ENCODE results near the gene ARRB1. TPM values are rescaled to one million over a fixed set of nuclear protein-coding genes. Genes with fewer than 3 reads are reported as not detected.
"Not testable (repeated sequence)": the region's sequence is repeated elsewhere in the genome, so short reads cannot be mapped to it uniquely, and the experiment has no call there.

The ARRB1 gene
- total and polyA plus RNA-seq, 10 of the 15 experiments (the other 5 are each of a cell fraction or from before 2014, with no cell fraction given): 0.39 to 12.9 (median 1.7) TPM

GRCh38 chr11:75365711-75366181 lies 14.3 kb upstream of the ARRB1 start (continued):
- no peak for TF ChIP-seq HSF1 (IDR thresholded peaks at IDR 0.05; ENCODE audit: low read depth, low read length)

- ChIA-PET SMC1A (ENCODE audit: uncharacterized antibody, unreplicated experiment) (interaction anchor here (0.7 to 1.6 kb wide), 9 partner anchors 10 to 87 kb away, joined by 3 to 5 read pairs (median 3); no protein-coding TSS in a partner anchor), CTCF (interaction anchor here (0.5 to 2.3 kb wide), 10 partner anchors 10 to 82 kb away, joined by 3 to 9 read pairs (median 4); no protein-coding TSS in a partner anchor), RAD21 (ENCODE audit: unreplicated experiment) (interaction anchor here (1.3 to 1.8 kb wide), 2 partner anchors 9 to 20 kb away, joined by 4 to 7 read pairs; no protein-coding TSS in a partner anchor), POLR2A (interaction anchor here (0.6 to 1.5 kb wide), 3 partner anchors 13 to 28 kb away, joined by 3 to 7 read pairs (median 5); no protein-coding TSS in a partner anchor)
- H3K36me3 ChIP-seq (ENCODE audit: control insufficient read depth in 2 of 2, insufficient read depth in 2 of 2, low read length in 1 of 2); H3K9me3 ChIP-seq (replicated peaks; ENCODE audit: control insufficient read depth, insufficient read depth, low read length); intact Hi-C loops (cut with micrococcal nuclease; ENCODE audit: unreplicated experiment); H2AFZ ChIP-seq (ENCODE audit: control insufficient read depth, low read depth, low read length); ATAC-seq; H3K4me3 ChIP-seq; FAIRE-seq; in situ Hi-C loops (cut with MboI); BruUV-seq (replicated peaks); H3K4me2 ChIP-seq (ENCODE audit: control insufficient read depth, insufficient read depth); H3K79me2 ChIP-seq (ENCODE audit: control insufficient read depth, insufficient read depth, low read length); DNase-seq (ENCODE audit: low read depth, low spot score); H4K20me1 ChIP-seq (ENCODE audit: control insufficient read depth, insufficient read depth); H3K27ac ChIP-seq (ENCODE audit: control insufficient read depth, insufficient read depth); H3K9ac ChIP-seq (ENCODE audit: control insufficient read depth, insufficient read depth, low read length); H3K4me1 ChIP-seq (ENCODE audit: control insufficient read depth, insufficient read depth, low read length); H3K27me3 ChIP-seq (replicated peaks in 1 of 2; ENCODE audit: control insufficient read depth in 2 of 2, insufficient read depth in 2 of 2, low read length in 1 of 2): not testable (repeated sequence)
- 25% methylated on average over 4 of the region's 4 CpGs for WGBS (ENCODE audit: insufficient coverage, insufficient replicate concordance, low lambda C conversion rate, missing lambda C conversion rate)
Measured at GRCh38 chr11:75362285-75362684, 10.8 kb upstream of the ARRB1 start.

- no peaks in the 10 kb centered on the region for H3K27me3 ChIP-seq (replicated peaks in 1 of 2; ENCODE audit: control insufficient read depth in 2 of 2, insufficient read depth in 2 of 2, low read length in 1 of 2)
- ChIA-PET POLR2A (interaction anchor here (0.7 kb wide), 1 partner anchor 84 kb away, joined by 7 read pairs; no protein-coding TSS in a partner anchor), CTCF (interaction anchor here (1.1 kb wide), 1 partner anchor 86 kb away, joined by 3 read pairs; no protein-coding TSS in a partner anchor), RAD21 (ENCODE audit: unreplicated experiment) (interaction anchor here (1.5 kb wide), 1 partner anchor 17 kb away, joined by 3 read pairs; no protein-coding TSS in a partner anchor), SMC1A (ENCODE audit: uncharacterized antibody, unreplicated experiment) (no interaction called here)
- BruUV-seq (replicated peaks): no TSS peak
- H3K9ac ChIP-seq (ENCODE audit: control insufficient read depth, insufficient read depth, low read length): no peak overlapping the region
- no peaks in the 10 kb centered on the region for H4K20me1 ChIP-seq (ENCODE audit: control insufficient read depth, insufficient read depth)
- in situ Hi-C loops (cut with MboI): no loop called here
- no peak overlapping the region for H3K4me3 ChIP-seq
- no peaks in the 10 kb centered on the region; the same call in 2 of the 3 replicates for H3K9me3 ChIP-seq (replicated peaks; ENCODE audit: control insufficient read depth, insufficient read depth, low read length)
- ATAC-seq (no peak), FAIRE-seq (no peak), DNase-seq (ENCODE audit: low read depth, low spot score) (no peak)
- H2AFZ ChIP-seq (ENCODE audit: control insufficient read depth, low read depth, low read length): no peak overlapping the region
- H3K36me3 ChIP-seq (ENCODE audit: control insufficient read depth in 2 of 2, insufficient read depth in 2 of 2, low read length in 1 of 2): no peaks in the 10 kb centered on the region
- H3K4me2 ChIP-seq (ENCODE audit: control insufficient read depth, insufficient read depth): no peak overlapping the region
- no peak overlapping the region for H3K27ac ChIP-seq (ENCODE audit: control insufficient read depth, insufficient read depth)
- WGBS (ENCODE audit: insufficient coverage, insufficient replicate concordance, low lambda C conversion rate, missing lambda C conversion rate): 33% methylated on average over 2 of the region's 2 CpGs
- no peaks in the 10 kb centered on the region for H3K79me2 ChIP-seq (ENCODE audit: control insufficient read depth, insufficient read depth, low read length)
- no peaks in the 10 kb centered on the region; the same call in 1 of the 2 replicates for H3K4me1 ChIP-seq (ENCODE audit: control insufficient read depth, insufficient read depth, low read length)
- intact Hi-C loops (cut with micrococcal nuclease; ENCODE audit: unreplicated experiment): no loop called here
- no peak for TF ChIP-seq USF2 (IDR thresholded peaks at IDR 0.05; ENCODE audit: borderline replicate concordance, low read depth, low read length)
- no peak for TF ChIP-seq REST (IDR thresholded peaks at IDR 0.05; ENCODE audit: low read depth, low read length)
- TF ChIP-seq ZBTB33 (IDR thresholded peaks at IDR 0.05): no peak
Measured at GRCh38 chr11:75356613-75357012, 5.2 kb upstream of the ARRB1 start.

Data from GM12878 (cell line).